ENCODE results near the gene FAXDC2. TPM values are rescaled to one million over a fixed set of nuclear protein-coding genes. Genes with fewer than 3 reads are reported as not detected.

Gene FAXDC2
- total RNA-seq, 4 donors from 2014 or later: 57.6 to 154 (median 75.8) TPM

- Histone ChIP-seq H3K27ac (peak overlapping the region in 1 of 4 donors; percentile 86), H3K36me3 (peaks cover 7 to 100% (median 38%) of the 10 kb centered on the region in 3 donors), H3K4me1 (peaks cover 0 to 18% (median 5%) of the 10 kb centered on the region in 4 donors), H3K9me3 (no peaks in the 10 kb centered on the region), H3K4me3 (no peak overlapping the region), H3K27me3 (no peaks in the 10 kb centered on the region)
- no peak for TF ChIP-seq POLR2A (IDR thresholded peaks at IDR 0.05)
- no peak for TF ChIP-seq EP300 (IDR thresholded peaks at IDR 0.05)
- TF ChIP-seq CTCF (IDR thresholded peaks at IDR 0.05): no peak
- WGBS, 2 donors: 77 to 88% methylated on average over 14 of the region's 14 CpGs
- no peak for DNase-seq (ENCODE audit: low spot score in 2 of 2)
These were observed 45.5 kb upstream of the FAXDC2 start for GRCh38 chr5:154895606-154896561.

GRCh38 chr5:154893381-154893780, 43.0 kb upstream of the FAXDC2 start:
- Histone ChIP-seq H3K9me3 (no peaks in the 10 kb centered on the region), H3K27me3 (no peaks in the 10 kb centered on the region), H3K4me3 (no peak overlapping the region), H3K36me3 (peaks cover 15 to 100% (median 52%) of the 10 kb centered on the region in 3 donors), H3K4me1 (peaks cover 0 to 4% (median 1%) of the 10 kb centered on the region in 4 donors), H3K27ac (no peak overlapping the region)
- DNase-seq (ENCODE audit: low spot score in 2 of 2): no peak
- 86% methylated on average over 5 of the region's 5 CpGs for WGBS, 2 donors
- no peak for TF ChIP-seq EP300 (IDR thresholded peaks at IDR 0.05)
- TF ChIP-seq CTCF (IDR thresholded peaks at IDR 0.05): no peak
- no peak for TF ChIP-seq POLR2A (IDR thresholded peaks at IDR 0.05)

- Histone ChIP-seq H3K36me3 (peaks cover 15 to 100% (median 61%) of the 10 kb centered on the region in 3 donors), H3K4me3 (no peak overlapping the region), H3K4me1 (no peaks in the 10 kb centered on the region), H3K9me3 (no peaks in the 10 kb centered on the region), H3K27ac (no peak overlapping the region), H3K27me3 (no peaks in the 10 kb centered on the region)
- TF ChIP-seq POLR2A (IDR thresholded peaks at IDR 0.05): no peak
- no peak for TF ChIP-seq CTCF (IDR thresholded peaks at IDR 0.05)
- no peak for TF ChIP-seq EP300 (IDR thresholded peaks at IDR 0.05)
- DNase-seq (ENCODE audit: low spot score in 2 of 2): no peak
- WGBS, 2 donors: 83% methylated on average over 13 of the region's 13 CpGs
These were observed 42.0 kb upstream of the FAXDC2 start for GRCh38 chr5:154892369-154892771.

DNA sequence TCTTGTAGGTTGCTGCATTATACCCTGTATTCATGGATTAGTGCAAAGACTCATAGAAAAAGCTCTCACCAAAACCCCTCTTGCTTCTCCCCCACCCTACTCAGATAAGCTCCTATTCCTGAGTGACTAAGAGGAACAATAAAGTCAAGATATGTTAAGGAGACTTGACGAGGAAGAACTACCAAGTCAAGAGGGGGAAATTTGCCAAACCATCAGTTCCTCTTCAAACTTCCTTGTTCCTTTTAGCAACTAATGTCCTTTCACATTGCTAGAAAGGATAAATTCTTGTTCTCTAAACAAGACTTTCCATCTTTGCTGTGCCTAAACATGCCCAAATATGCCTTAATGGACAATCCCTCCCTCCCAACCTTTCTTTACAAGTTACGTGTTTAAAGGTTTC, 35.0 kb upstream of the FAXDC2 start:
- H3K9me3 ChIP-seq: peaks cover 0 to 31% (median 11%) of the 10 kb centered on the region in 4 donors
- H3K4me3 ChIP-seq: no peak overlapping the region
- H3K36me3 ChIP-seq: peaks cover 13 to 81% (median 37%) of the 10 kb centered on the region in 3 donors
- no peak for TF ChIP-seq EP300 (IDR thresholded peaks at IDR 0.05)
- no peak for TF ChIP-seq CTCF (IDR thresholded peaks at IDR 0.05)
- TF ChIP-seq POLR2A (IDR thresholded peaks at IDR 0.05): no peak
- no peaks in the 10 kb centered on the region for H3K4me1 ChIP-seq
- no peaks in the 10 kb centered on the region for H3K27me3 ChIP-seq
- no peak for DNase-seq (ENCODE audit: low spot score in 2 of 2)
- WGBS, 2 donors: 89 to 91% methylated on average over 2 of the region's 2 CpGs
- no peak overlapping the region for H3K27ac ChIP-seq

DNA sequence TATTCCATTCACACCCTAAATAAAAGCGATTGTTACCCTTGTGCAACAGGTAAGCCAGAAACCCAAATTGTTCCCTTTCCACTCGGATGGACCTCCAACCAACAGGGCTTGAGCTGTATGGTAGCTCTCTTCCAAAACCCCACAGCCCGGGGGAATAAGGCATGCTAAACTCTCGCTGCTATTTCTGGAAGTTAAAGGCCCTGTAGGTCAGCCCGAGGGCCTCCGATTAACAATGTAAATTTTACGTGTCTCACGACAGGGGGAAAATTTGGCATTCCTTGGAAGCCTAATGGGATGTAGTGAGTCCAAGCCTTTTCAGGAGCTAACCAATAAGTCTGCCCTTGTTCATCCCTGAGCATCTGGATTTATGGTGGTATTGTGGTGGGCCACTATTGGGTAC, 34.0 kb upstream of the FAXDC2 start:
- Histone ChIP-seq H3K9me3 (peaks cover 0 to 35% (median 11%) of the 10 kb centered on the region in 4 donors), H3K4me3 (no peak overlapping the region), H3K36me3 (peaks cover 10 to 78% (median 27%) of the 10 kb centered on the region in 3 donors), H3K27me3 (no peaks in the 10 kb centered on the region), H3K27ac (no peak overlapping the region), H3K4me1 (no peaks in the 10 kb centered on the region)
- TF ChIP-seq POLR2A (IDR thresholded peaks at IDR 0.05): no peak
- TF ChIP-seq EP300 (IDR thresholded peaks at IDR 0.05): no peak
- TF ChIP-seq CTCF (IDR thresholded peaks at IDR 0.05): no peak
- WGBS, 2 donors: 77 to 84% methylated on average over 8 of the region's 8 CpGs
- no peak for DNase-seq (ENCODE audit: low spot score in 2 of 2)
